ENCODE measurements around the gene SLC27A3. TPM values are rescaled to one million over a fixed set of nuclear protein-coding genes. Genes with fewer than 3 reads are reported as not detected.

The SLC27A3 gene
- total RNA-seq, 2 experiments from 2014 or later, result 4.5 to 10.2 TPM

GRCh38 chr1:153775458-153776327, 486 bp downstream of the SLC27A3 start:
- Histone ChIP-seq H4K20me1 (ENCODE audit: insufficient read depth, low read length) (no peaks in the 10 kb centered on the region), H3K4me2 (ENCODE audit: low read length) (peak overlapping the region; percentile 84), H2AFZ (ENCODE audit: low read length) (peak overlapping the region; percentile 37; the same call in 1 of the 2 replicates), H3K4me3 (ENCODE audit: low read depth, low read length, poor library complexity, severe bottlenecking) (peak overlapping the region; percentile 63), H3K4me1 (ENCODE audit: insufficient read depth, low read length, poor library complexity, severe bottlenecking) (peaks cover 23% of the 10 kb centered on the region), H3K79me2 (ENCODE audit: insufficient read depth, low read depth, low read length) (no peaks in the 10 kb centered on the region), H3K27ac (ENCODE audit: low read depth, low read length, poor library complexity, severe bottlenecking) (no peak overlapping the region), H3K9me3 (ENCODE audit: low read length) (no peaks in the 10 kb centered on the region), H3K9me2 (ENCODE audit: insufficient read depth, low read length) (no peaks in the 10 kb centered on the region), H3K36me3 (ENCODE audit: insufficient read depth, low read length) (peaks cover 31% of the 10 kb centered on the region)
- TF ChIP-seq CTCF (conservative IDR thresholded peaks at IDR 0.05; ENCODE audit: low read length), result 0 out of 2 replicates have a peak, but pooled peaks have one; percentile 26
- TF ChIP-seq EZH2phosphoT487 (IDR thresholded peaks at IDR 0.05; ENCODE audit: borderline replicate concordance, low read depth, low read length), result no peak
- intact Hi-C loops (cut with micrococcal nuclease; ENCODE audit: unreplicated experiment), result no loop called here
- ChIA-PET CTCF (ENCODE audit: unreplicated experiment) (interaction anchor here (0.6 kb wide), 1 partner anchor 24 kb away, joined by 3 read pairs; no protein-coding TSS in a partner anchor), POLR2A (interaction anchor here (0.6 kb wide), 1 partner anchor 103 kb away, joined by 3 read pairs; no protein-coding TSS in a partner anchor)
- DNase-seq (ENCODE audit: low spot score), result peak; percentile 58
- no TSS peak for BruUV-seq (replicated peaks)

- Histone ChIP-seq H2AFZ (ENCODE audit: low read length) (no peak overlapping the region), H3K9me3 (ENCODE audit: low read length) (no peaks in the 10 kb centered on the region), H3K79me2 (ENCODE audit: insufficient read depth, low read depth, low read length) (no peaks in the 10 kb centered on the region), H4K20me1 (ENCODE audit: insufficient read depth, low read length) (no peaks in the 10 kb centered on the region), H3K4me1 (ENCODE audit: insufficient read depth, low read length, poor library complexity, severe bottlenecking) (peaks cover 18% of the 10 kb centered on the region), H3K4me2 (ENCODE audit: low read length) (peak overlapping the region; percentile 84), H3K9me2 (ENCODE audit: insufficient read depth, low read length) (no peaks in the 10 kb centered on the region), H3K36me3 (ENCODE audit: insufficient read depth, low read length) (peaks cover 25% of the 10 kb centered on the region), H3K4me3 (ENCODE audit: low read depth, low read length, poor library complexity, severe bottlenecking) (peak overlapping the region; percentile 63), H3K27ac (ENCODE audit: low read depth, low read length, poor library complexity, severe bottlenecking) (no peak overlapping the region)
- CTCF ChIA-PET (ENCODE audit: unreplicated experiment), result interaction anchor here (0.6 kb wide), 1 partner anchor 25 kb away, joined by 3 read pairs; no protein-coding TSS in a partner anchor
- DNase-seq (ENCODE audit: low spot score), result no peak
- POLR2A ChIA-PET, result no interaction called here
- no TSS peak for BruUV-seq (replicated peaks)
- TF ChIP-seq EZH2phosphoT487 (IDR thresholded peaks at IDR 0.05; ENCODE audit: borderline replicate concordance, low read depth, low read length) (no peak), CTCF (conservative IDR thresholded peaks at IDR 0.05; ENCODE audit: low read length) (no peak)
- intact Hi-C loops (cut with micrococcal nuclease; ENCODE audit: unreplicated experiment), result no loop called here
Observed at GRCh38 chr1:153776352-153776751, 1.1 kb downstream of the SLC27A3 start.
